Spleen (tissue), 11 donors: ENCODE data around the gene LRP3. TPM values are rescaled to one million over a fixed set of nuclear protein-coding genes. Genes with fewer than 3 reads are reported as not detected.
"Not testable (repeated sequence)": the region's sequence is repeated elsewhere in the genome, so short reads cannot be mapped to it uniquely, and the experiment has no call there.

Experiments used
- DNase-seq: peaks from one replicate; pipeline ENCODE4 v3.0.0-alpha.2; 2020
- H3K27ac ChIP-seq, 8 donors: fragments of 200-600 bp; sonication (generic) in 7 of 8; 1 replicate in 4 of 8; 2 replicates in 4 of 8; pipeline versions ENCODE4 v1.5.0 to v1.8.0; 2016 to 2021; ENCODE audit warnings: inconsistent platforms in 4 of 8, mild to moderate bottlenecking in 4 of 8, moderate library complexity in 1 of 8
- H3K27me3 ChIP-seq, 7 donors: fragments of 200-600 bp; sonication (generic) in 6 of 7; replicated peaks in 1 of 7; 1 replicate in 4 of 7; 2 replicates in 3 of 7; pipeline versions ENCODE4 v1.5.0 to v1.8.0; 2016 to 2021; ENCODE audit warnings: inconsistent platforms in 3 of 7, mild to moderate bottlenecking in 1 of 7
- H3K36me3 ChIP-seq, 6 donors: fragments of 200-600 bp; sonication (generic) in 5 of 6; 1 replicate in 4 of 6; 2 replicates in 2 of 6; pipeline versions ENCODE4 v1.5.0 to v1.8.0; 2016 to 2021; ENCODE audit warnings: inconsistent platforms in 2 of 6
- H3K4me1 ChIP-seq, 6 donors: fragments of 200-600 bp; sonication (generic) in 5 of 6; 1 replicate in 3 of 6; 2 replicates in 3 of 6; pipeline versions ENCODE4 v1.5.0 to v1.8.0; 2016 to 2021; ENCODE audit warnings: inconsistent platforms in 3 of 6
- H3K4me3 ChIP-seq, 8 donors: fragments of 200-600 bp; sonication (generic) in 7 of 8; 1 replicate in 4 of 8; 2 replicates in 4 of 8; pipeline versions ENCODE4 v1.5.0 to v1.8.0; 2016 to 2021; ENCODE audit warnings: inconsistent platforms in 4 of 8, mild to moderate bottlenecking in 4 of 8, moderate library complexity in 2 of 8
- H3K9me3 ChIP-seq, 8 donors: fragments of 200-600 bp; sonication (generic) in 7 of 8; 1 replicate in 4 of 8; 2 replicates in 4 of 8; pipeline versions ENCODE4 v1.5.0 to v1.8.0; 2016 to 2021; ENCODE audit warnings: inconsistent platforms in 4 of 8
- CTCF ChIP-seq, 11 experiments: fragments of 200-600 bp in 7 of 11; fragments of 450-650 bp in 4 of 11; sonication (generic) in 4 of 11; IDR thresholded peaks in 8 of 11; conservative IDR thresholded peaks in 3 of 11; 1 replicate in 7 of 11; 2 replicates in 4 of 11; pipeline versions ENCODE4 v1.4.0 to v1.8.0; 2016 to 2021; ENCODE audit warnings: antibody characterized with exemption in 11 of 11, inconsistent platforms in 4 of 11, mild to moderate bottlenecking in 1 of 11
- POLR2A ChIP-seq, 3 donors: fragments of 450-650 bp; IDR thresholded peaks; one replicate each; pipeline ENCODE4 v1.5.1; 2017; ENCODE audit warnings: antibody characterized with exemption in 3 of 3, mild to moderate bottlenecking in 1 of 3
- POLR2AphosphoS5 ChIP-seq, 3 donors: sonication (generic); formaldehyde crosslinking; IDR thresholded peaks; one replicate each; pipeline ENCODE4 v1.5.1; 2017; ENCODE audit warnings: antibody characterized with exemption in 3 of 3
- WGBS, 5 donors: extraction: QIAGEN DNeasy Blood & Tissue Kit in 3 of 5; methylation state at CpG; one replicate each; pipeline versions ENCODE4 v1.1.5 to v1.1.7; 2013 to 2018; 5-methylcytosine and 5-hydroxymethylcytosine counted together
- intact Hi-C: fragments of 100-400 bp; cut with DNase I; formaldehyde crosslinking; loops from one replicate; pipeline ENCODE4 v1.15.0; 2023; ENCODE audit warnings: low total_unique reads
- polyA plus RNA-seq, 3 donors: library from polyadenylated mRNA; stranded (reverse); fragments of 200-250 nt; gene quantifications; one replicate each; pipeline ENCODE4 v1.2.1, GENCODE V29; 2013
- total RNA-seq, 7 donors: library from RNA; depleted of rRNA in 3 of 7; stranded (reverse); fragments of >200 nt in 3 of 7; fragmentation: NEBNext Ultra II Directional in 4 of 7; extraction: Animal tissue kit (Norgen Biotek cat#: 25700) in 4 of 7; gene quantifications; one replicate each; pipeline versions ENCODE4 v1.1.0 to v1.2.1, GENCODE V29; 2016 to 2021
- donor health status: healthy with polysubstance abuse.
- donor health status: DM: no; HTN: no; CAD: no; lungs with moderate emphysema.
- donor health status: DM: no; HTN: no; CAD: no.
- donor health status: Bipolar disorder and iron deficiency.
- donor health status: healthy.
- donor health status: DM: no; HTN: no; CAD: no.
- donor health status: DM: yes; HTN: yes; CAD: no.

The LRP3 gene
- total and polyA plus RNA-seq, 10 donors, result 1.4 to 12.8 (median 8.2) TPM

DNA sequence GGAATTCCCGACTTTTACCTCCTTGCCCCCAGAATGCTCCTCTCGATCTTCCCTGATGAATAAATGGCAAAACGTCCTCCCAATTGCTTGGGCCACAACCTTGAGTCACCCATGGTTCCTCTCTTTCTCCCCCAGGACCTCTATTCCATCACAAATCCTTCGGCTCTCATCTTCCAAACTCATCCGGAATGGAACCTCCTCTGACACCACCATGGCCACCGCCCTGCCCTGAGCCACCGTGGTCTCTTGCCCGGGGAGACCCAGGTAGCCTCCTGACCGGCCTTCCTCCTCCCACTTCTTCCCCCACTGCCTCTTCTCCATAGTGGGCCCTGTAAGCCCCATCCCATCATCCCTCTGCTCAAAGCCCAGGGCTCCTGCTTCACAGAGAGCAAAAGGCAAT, 26.6 kb downstream of the LRP3 start:
- peaks cover 0 to 77% (median 30%) of the 10 kb centered on the region in 7 donors for H3K27me3 ChIP-seq
- TF ChIP-seq POLR2AphosphoS5 (IDR thresholded peaks at IDR 0.05), result no peak
- no peak for TF ChIP-seq CTCF (IDR thresholded peaks at IDR 0.05 in 8 of 11, conservative IDR thresholded peaks at IDR 0.05 in 3 of 11)
- no peak overlapping the region for H3K4me3 ChIP-seq
- intact Hi-C loops, result no loop called here
- WGBS, 5 donors, result 84 to 88% (median 85%) methylated on average over 9 of the region's 9 CpGs
- H3K36me3 ChIP-seq, result no peaks in the 10 kb centered on the region
- no peak overlapping the region for H3K27ac ChIP-seq
- H3K9me3 ChIP-seq, result no peaks in the 10 kb centered on the region
- peaks cover 5 to 11% (median 7%) of the 10 kb centered on the region in 6 donors for H3K4me1 ChIP-seq
- no peak for DNase-seq

GRCh38 chr19:33221638-33222037, 27.5 kb downstream of the LRP3 start:
- Histone ChIP-seq H3K36me3 (no peaks in the 10 kb centered on the region), H3K9me3 (peaks cover 0 to under 1% (median 0%) of the 10 kb centered on the region in 8 donors), H3K27me3 (peaks cover 2 to 79% (median 38%) of the 10 kb centered on the region in 7 donors), H3K27ac (no peak overlapping the region), H3K4me3 (no peak overlapping the region), H3K4me1 (peaks cover 6 to 20% (median 16%) of the 10 kb centered on the region in 6 donors)
- intact Hi-C loops, result no loop called here
- WGBS, 5 donors, result 85 to 90% (median 89%) methylated on average over 4 to 6 of the region's 6 CpGs
- no peak for TF ChIP-seq CTCF (IDR thresholded peaks at IDR 0.05 in 8 of 11, conservative IDR thresholded peaks at IDR 0.05 in 3 of 11)
- TF ChIP-seq POLR2A (IDR thresholded peaks at IDR 0.05), result no peak
- TF ChIP-seq POLR2AphosphoS5 (IDR thresholded peaks at IDR 0.05), result no peak
- no peak for DNase-seq

- peaks cover 2 to 85% (median 44%) of the 10 kb centered on the region in 7 donors for H3K27me3 ChIP-seq
- intact Hi-C loops, H3K36me3 ChIP-seq, H3K4me3 ChIP-seq, H3K27ac ChIP-seq, H3K9me3 ChIP-seq, DNase-seq: not testable (repeated sequence)
- peaks cover 6 to 26% (median 21%) of the 10 kb centered on the region in 6 donors for H3K4me1 ChIP-seq
- WGBS, 5 donors, result 69 to 92% (median 81%) methylated on average over 2 of the region's 2 CpGs
These were observed 28.1 kb downstream of the LRP3 start for GRCh38 chr19:33222255-33222654.

- 61 to 93% (median 69%) methylated on average over 6 to 18 of the region's 18 CpGs for WGBS, 5 donors
- no peak for TF ChIP-seq CTCF (IDR thresholded peaks at IDR 0.05 in 8 of 11, conservative IDR thresholded peaks at IDR 0.05 in 3 of 11)
- no peak for TF ChIP-seq POLR2AphosphoS5 (IDR thresholded peaks at IDR 0.05)
- no peak for TF ChIP-seq POLR2A (IDR thresholded peaks at IDR 0.05)
- Histone ChIP-seq H3K9me3 (peaks cover 3 to 33% (median 28%) of the 10 kb centered on the region in 8 donors), H3K27me3 (peaks cover 2 to 100% (median 54%) of the 10 kb centered on the region in 7 donors), H3K4me3 (peak overlapping the region in 3 of 8 donors; percentile 13 to 65 (median 23)), H3K27ac (no peak overlapping the region), H3K36me3 (no peaks in the 10 kb centered on the region), H3K4me1 (peaks cover 6 to 26% (median 21%) of the 10 kb centered on the region in 6 donors)
- DNase-seq, result no peak
- intact Hi-C loops, result no loop called here
These were observed 30.7 kb downstream of the LRP3 start for GRCh38 chr19:33224694-33225457.
